MM.1S (cell line): ENCODE measurements around the gene COLEC11.
"Not testable (repeated sequence)": the region's sequence is repeated elsewhere in the genome, so short reads cannot be mapped to it uniquely, and the experiment has no call there.

Experiments used
- DNase-seq: peaks from one replicate; pipeline ENCODE4 v3.0.0-alpha.2; 2015
- H2AFZ ChIP-seq: fragments of 300-600 bp; sonication (generic); 2 replicates; pipeline ENCODE4 v1.6.0; 2016; ENCODE audit warnings: antibody characterized with exemption, low read length
- H3F3A ChIP-seq: fragments of 300-600 bp; sonication (generic); 2 replicates; pipeline ENCODE4 v1.6.1; 2016; ENCODE audit warnings: mild to moderate bottlenecking, antibody characterized with exemption, low read length, moderate library complexity, mixed read lengths; ENCODE audit not compliant: insufficient read depth
- H3K27ac ChIP-seq: fragments of 300-600 bp; sonication (generic); 2 replicates; pipeline ENCODE4 v1.5.1; 2016; ENCODE audit warnings: mild to moderate bottlenecking, low read length
- H3K27me3 ChIP-seq: fragments of 300-600 bp; sonication (generic); replicated peaks from 2 replicates; pipeline ENCODE4 v1.6.0; 2016; ENCODE audit warnings: low read length; ENCODE audit not compliant: insufficient read depth
- H3K36me3 ChIP-seq: fragments of 300-600 bp; sonication (generic); replicated peaks from 2 replicates; pipeline ENCODE4 v1.6.1; 2016; ENCODE audit warnings: mild to moderate bottlenecking, low read length, mixed read lengths; ENCODE audit not compliant: insufficient read depth
- H3K4me1 ChIP-seq: fragments of 300-600 bp; sonication (generic); 2 replicates; pipeline ENCODE4 v1.6.1; 2016; ENCODE audit warnings: low read length, mixed read lengths
- H3K4me2 ChIP-seq: fragments of 300-600 bp; sonication (generic); 2 replicates; pipeline ENCODE4 v1.6.0; 2016; ENCODE audit warnings: low read depth, low read length
- H3K4me3 ChIP-seq: fragments of 300-600 bp; sonication (generic); 2 replicates; pipeline ENCODE4 v1.5.1; 2016; ENCODE audit warnings: low read length, mixed read lengths
- H3K79me2 ChIP-seq: fragments of 300-600 bp; sonication (generic); 2 replicates; pipeline ENCODE4 v1.6.1; 2016; ENCODE audit warnings: mixed run types, low read length, mixed read lengths
- H3K9ac ChIP-seq: fragments of 300-600 bp; sonication (generic); 2 replicates; pipeline ENCODE4 v1.6.1; 2016; ENCODE audit warnings: low read length, mixed read lengths
- H3K9me2 ChIP-seq: fragments of 300-600 bp; sonication (generic); replicated peaks from 2 replicates; pipeline ENCODE4 v1.6.1; 2016; ENCODE audit warnings: mild to moderate bottlenecking, low read length, mixed read lengths; ENCODE audit not compliant: insufficient read depth
- H3K9me3 ChIP-seq: fragments of 300-600 bp; sonication (generic); replicated peaks from 2 replicates; pipeline ENCODE4 v1.6.1; 2016; ENCODE audit warnings: mild to moderate bottlenecking, low read length, mixed read lengths; ENCODE audit not compliant: insufficient read depth
- H4K20me1 ChIP-seq: fragments of 300-600 bp; sonication (generic); 2 replicates; pipeline ENCODE4 v1.6.1; 2016; ENCODE audit warnings: mild to moderate bottlenecking, low read length, moderate library complexity, mixed read lengths; ENCODE audit not compliant: insufficient read depth
- EZH2 ChIP-seq: fragments of 300-600 bp; sonication (generic); optimal IDR thresholded peaks from 2 replicates; pipeline ENCODE3; 2017; ENCODE audit warnings: low read depth, mild to moderate bottlenecking, antibody characterized with exemption, low read length, mixed read lengths
- EZH2phosphoT487 ChIP-seq: fragments of 300-600 bp; sonication (generic); IDR thresholded peaks from 2 replicates; pipeline ENCODE4 v1.6.1; 2018; ENCODE audit warnings: antibody characterized with exemption, low read length
- TF ChIP-seq, protein P1 (sequence below): fragments of 300-600 bp; sonication (generic); IDR thresholded peaks from 2 replicates; pipeline ENCODE4 v1.5.1; 2016; ENCODE audit warnings: antibody characterized with exemption, low read length, mixed read lengths

Gene COLEC11

GRCh38 chr2:3608373-3609278 is 13.7 kb downstream of the COLEC11 start:
- peak overlapping the region; percentile 67 for H2AFZ ChIP-seq
- no peaks in the 10 kb centered on the region for H3K9me2 ChIP-seq
- H3K79me2 ChIP-seq = no peaks in the 10 kb centered on the region
- H4K20me1 ChIP-seq = no peaks in the 10 kb centered on the region
- TF ChIP-seq, protein P1, sequence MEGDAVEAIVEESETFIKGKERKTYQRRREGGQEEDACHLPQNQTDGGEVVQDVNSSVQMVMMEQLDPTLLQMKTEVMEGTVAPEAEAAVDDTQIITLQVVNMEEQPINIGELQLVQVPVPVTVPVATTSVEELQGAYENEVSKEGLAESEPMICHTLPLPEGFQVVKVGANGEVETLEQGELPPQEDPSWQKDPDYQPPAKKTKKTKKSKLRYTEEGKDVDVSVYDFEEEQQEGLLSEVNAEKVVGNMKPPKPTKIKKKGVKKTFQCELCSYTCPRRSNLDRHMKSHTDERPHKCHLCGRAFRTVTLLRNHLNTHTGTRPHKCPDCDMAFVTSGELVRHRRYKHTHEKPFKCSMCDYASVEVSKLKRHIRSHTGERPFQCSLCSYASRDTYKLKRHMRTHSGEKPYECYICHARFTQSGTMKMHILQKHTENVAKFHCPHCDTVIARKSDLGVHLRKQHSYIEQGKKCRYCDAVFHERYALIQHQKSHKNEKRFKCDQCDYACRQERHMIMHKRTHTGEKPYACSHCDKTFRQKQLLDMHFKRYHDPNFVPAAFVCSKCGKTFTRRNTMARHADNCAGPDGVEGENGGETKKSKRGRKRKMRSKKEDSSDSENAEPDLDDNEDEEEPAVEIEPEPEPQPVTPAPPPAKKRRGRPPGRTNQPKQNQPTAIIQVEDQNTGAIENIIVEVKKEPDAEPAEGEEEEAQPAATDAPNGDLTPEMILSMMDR = no peak
- TF ChIP-seq EZH2phosphoT487 (no peak), EZH2 (no peak)
- H3K4me2 ChIP-seq = peak overlapping the region; percentile 70
- H3K4me1 ChIP-seq = peaks cover 6% of the 10 kb centered on the region
- no peaks in the 10 kb centered on the region for H3K36me3 ChIP-seq
- no peaks in the 10 kb centered on the region for H3F3A ChIP-seq
- H3K4me3 ChIP-seq = peak overlapping the region; percentile 7; the same call in 1 of the 2 replicates
- peak overlapping the region; percentile 8; the same call in 1 of the 2 replicates for H3K9ac ChIP-seq
- H3K9me3 ChIP-seq = no peaks in the 10 kb centered on the region
- H3K27me3 ChIP-seq = no peaks in the 10 kb centered on the region
- peak overlapping the region; percentile 38; the same call in 1 of the 2 replicates for H3K27ac ChIP-seq
- DNase-seq = peak; percentile 12

DNA sequence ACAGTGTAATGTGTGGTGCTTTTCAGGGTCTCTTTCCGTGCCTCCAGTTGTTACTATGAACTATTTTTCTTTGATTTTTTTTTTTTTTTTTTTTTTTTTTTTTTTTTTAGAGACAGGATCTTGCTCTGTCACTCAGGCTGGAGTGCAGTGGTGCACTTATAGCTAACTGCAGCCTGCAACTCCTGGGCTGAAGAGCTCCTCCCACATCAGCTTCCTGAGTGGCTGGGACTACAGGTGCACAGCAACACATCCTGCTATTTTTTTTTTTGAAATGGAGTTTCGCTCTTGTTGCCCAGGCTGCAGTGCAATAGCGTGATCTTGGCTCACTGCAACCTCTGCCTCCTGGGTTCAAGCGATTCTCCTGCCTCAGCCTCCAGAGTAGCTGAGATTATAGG is 14.4 kb downstream of the COLEC11 start:
- H4K20me1 ChIP-seq, H3K79me2 ChIP-seq, H3K9me2 ChIP-seq, H3K4me1 ChIP-seq, H3K27me3 ChIP-seq, H3F3A ChIP-seq, H3K36me3 ChIP-seq, H3K9me3 ChIP-seq: not testable (repeated sequence)
- H3K4me2 ChIP-seq = peak overlapping the region; percentile 70; the same call in 1 of the 2 replicates
- H3K27ac ChIP-seq = peak overlapping the region; percentile 38; the same call in 1 of the 2 replicates
- peak overlapping the region; percentile 8; the same call in 1 of the 2 replicates for H3K9ac ChIP-seq
- H2AFZ ChIP-seq = peak overlapping the region; percentile 67
- H3K4me3 ChIP-seq = peak overlapping the region; percentile 7; the same call in 1 of the 2 replicates
- DNase-seq = peak; percentile 89

DNA sequence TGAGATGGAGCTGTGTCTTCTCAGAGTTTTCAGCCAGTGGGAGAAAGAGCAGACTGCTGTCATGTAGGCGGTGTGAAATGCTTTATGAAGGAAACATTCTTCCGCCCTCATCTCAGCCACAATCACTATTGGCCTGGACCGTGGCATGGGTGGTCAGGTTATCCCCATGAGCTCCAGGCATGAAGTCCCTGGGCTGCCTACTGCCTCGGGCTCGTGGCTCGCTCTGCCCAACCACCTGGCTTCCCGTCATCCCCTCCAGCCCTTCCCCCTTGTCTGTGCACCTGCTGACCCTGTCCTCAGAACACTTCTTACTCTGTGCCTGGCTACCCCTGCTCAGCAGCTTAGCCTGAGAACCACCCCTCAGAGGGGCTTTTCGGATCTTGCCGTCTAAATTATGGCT is 15.5 kb downstream of the COLEC11 start:
- Histone ChIP-seq H3K27me3 (no peaks in the 10 kb centered on the region), H4K20me1 (no peaks in the 10 kb centered on the region), H3K79me2 (no peaks in the 10 kb centered on the region), H3F3A (no peaks in the 10 kb centered on the region), H3K9ac (no peak overlapping the region), H3K4me1 (peaks cover 6% of the 10 kb centered on the region), H3K27ac (no peak overlapping the region), H3K9me2 (no peaks in the 10 kb centered on the region), H3K9me3 (no peaks in the 10 kb centered on the region), H3K4me3 (no peak overlapping the region), H3K4me2 (no peak overlapping the region), H3K36me3 (no peaks in the 10 kb centered on the region), H2AFZ (no peak overlapping the region)
- TF ChIP-seq, protein P1 = no peak
- TF ChIP-seq EZH2 (no peak), EZH2phosphoT487 (no peak)
- DNase-seq = no peak
